NCI-H187 treated with DMSO at 0.1 percent for 48 hours (cell line): ENCODE measurements around the gene KIF26A.

Experiments
- DNase-seq: peaks from one replicate; lab custom pipeline; 2025; lab: John Stamatoyannopoulos, UW

The KIF26A gene

GRCh38 chr14:104130974-104131651 lies 7.3 kb upstream of the KIF26A start:
- no peak for DNase-seq

GRCh38 chr14:104131968-104132732 lies 6.2 kb upstream of the KIF26A start:
- no peak for DNase-seq

- DNase-seq = no peak
Measured at GRCh38 chr14:104132981-104133380, 5.4 kb upstream of the KIF26A start.

- no peak for DNase-seq
Measured at GRCh38 chr14:104133496-104133895, 4.9 kb upstream of the KIF26A start.

GRCh38 chr14:104134061-104134965 lies 4.1 kb upstream of the KIF26A start:
- no peak for DNase-seq

GRCh38 chr14:104135121-104135903 lies 3.1 kb upstream of the KIF26A start:
- no peak for DNase-seq

GRCh38 chr14:104135904-104136471 lies 2.4 kb upstream of the KIF26A start:
- DNase-seq = no peak

GRCh38 chr14:104136472-104137296 lies 1.7 kb upstream of the KIF26A start:
- no peak for DNase-seq

GRCh38 chr14:104137297-104138097 lies 890 bp upstream of the KIF26A start:
- no peak for DNase-seq

- DNase-seq = no peak
Measured at GRCh38 chr14:104138718-104139459, 502 bp downstream of the KIF26A start.

GRCh38 chr14:104139460-104140212 lies 1.2 kb downstream of the KIF26A start:
- no peak for DNase-seq

GRCh38 chr14:104140213-104140462 lies 1.8 kb downstream of the KIF26A start:
- DNase-seq = no peak

- DNase-seq = no peak
Measured at GRCh38 chr14:104140463-104141331, 2.3 kb downstream of the KIF26A start.

- DNase-seq = no peak
Measured at GRCh38 chr14:104141621-104142091, 3.3 kb downstream of the KIF26A start.

GRCh38 chr14:104142136-104142945 lies 4.0 kb downstream of the KIF26A start:
- no peak for DNase-seq

GRCh38 chr14:104142946-104143470 lies 4.6 kb downstream of the KIF26A start:
- DNase-seq = no peak
